Thyroid gland (tissue), 4 donors: ENCODE results near the gene ASCC1. TPM values are rescaled to one million over a fixed set of nuclear protein-coding genes. Genes with fewer than 3 reads are reported as not detected.

Experiments
- DNase-seq, 2 donors: peaks; one replicate each; pipeline ENCODE4 v3.0.0-alpha.2; 2019
- H3K27ac ChIP-seq, 3 donors: fragments of 200-600 bp; sonication (generic); 1 replicate in 2 of 3; 2 replicates in 1 of 3; pipeline ENCODE4 v1.5.1; 2016 to 2019; ENCODE audit warnings: mild to moderate bottlenecking in 1 of 3, moderate library complexity in 1 of 3
- H3K27me3 ChIP-seq: fragments of 200-600 bp; sonication (generic); one replicate; pipeline ENCODE4 v1.5.1; 2019
- H3K36me3 ChIP-seq, 2 donors: fragments of 200-600 bp; sonication (generic); one replicate each; pipeline ENCODE4 v1.5.1; 2016 to 2019
- H3K4me1 ChIP-seq, 2 donors: fragments of 200-600 bp; sonication (generic); one replicate each; pipeline ENCODE4 v1.5.1; 2017 to 2019
- H3K4me3 ChIP-seq, 3 donors: fragments of 200-600 bp; sonication (generic); replicated peaks in 1 of 3; 1 replicate in 2 of 3; 2 replicates in 1 of 3; pipeline ENCODE4 v1.5.1; 2016; ENCODE audit warnings: mild to moderate bottlenecking in 1 of 3
- H3K9me3 ChIP-seq: fragments of 200-600 bp; sonication (generic); one replicate; pipeline ENCODE4 v1.5.1; 2017
- POLR2A ChIP-seq, 2 donors: fragments of 450-650 bp; IDR thresholded peaks; one replicate each; pipeline ENCODE4 v1.6.1; 2017; ENCODE audit warnings: antibody characterized with exemption in 2 of 2, mild to moderate bottlenecking in 2 of 2, moderate library complexity in 1 of 2
- WGBS, 2 donors: methylation state at CpG; one replicate each; pipeline ENCODE4 v1.1.5; 2017; 5-methylcytosine and 5-hydroxymethylcytosine counted together
- intact Hi-C: fragments of 100-400 bp; cut with DNase I; formaldehyde crosslinking; loops from one replicate; pipeline ENCODE4 v1.15.1; 2023
- total RNA-seq, 4 donors: library from RNA; depleted of rRNA; stranded (reverse); fragments of >200 nt; gene quantifications; one replicate each; pipeline ENCODE4 v1.2.3, GENCODE V29; 2016
- TF ChIP-seq, protein P1 (sequence below), 6 experiments: fragments of 200-600 bp in 3 of 6; fragments of 450-650 bp in 3 of 6; sonication (generic) in 3 of 6; IDR thresholded peaks; one replicate each; pipeline ENCODE4 v1.5.1; 2016 to 2019; ENCODE audit warnings: antibody characterized with exemption in 6 of 6, mild to moderate bottlenecking in 2 of 6, inconsistent platforms in 1 of 6, moderate library complexity in 1 of 6

ASCC1 gene
- total RNA-seq, 4 donors from 2014 or later, result 26.7 to 30.3 (median 28.1) TPM

DNA sequence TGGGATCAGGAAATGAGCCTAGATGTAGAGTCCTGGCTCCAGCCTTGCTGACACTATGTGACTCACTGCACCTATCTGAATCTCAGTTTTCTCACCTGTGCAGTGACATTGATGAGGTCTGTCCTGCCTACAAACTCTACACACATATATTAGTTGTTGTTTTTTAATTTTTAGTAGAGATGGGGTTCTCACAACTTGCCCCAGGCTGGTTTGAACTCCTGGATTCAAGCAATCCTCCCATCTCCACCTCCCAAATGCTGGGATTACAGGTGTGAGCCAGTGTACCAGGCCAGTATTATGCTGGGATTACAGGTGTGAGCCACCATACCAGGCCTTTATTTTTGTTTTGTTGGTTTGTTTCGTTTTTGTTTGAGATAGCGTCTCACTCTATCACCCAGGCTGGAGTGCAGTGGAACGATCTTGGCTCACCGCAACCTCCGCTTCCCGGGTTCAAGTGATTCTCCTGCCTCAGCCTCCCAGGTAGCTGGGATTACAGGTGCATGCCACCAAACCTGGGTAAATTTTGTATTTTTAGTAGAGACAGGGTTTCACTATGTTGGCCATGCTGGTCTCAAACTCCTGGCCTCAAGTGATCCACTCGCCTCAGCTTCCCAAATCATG lies 45.8 kb upstream of the ASCC1 start:
- Histone ChIP-seq H3K4me3 (no peak overlapping the region), H3K27me3 (no peaks in the 10 kb centered on the region), H3K4me1 (peaks cover 43 to 64% of the 10 kb centered on the region in 2 donors), H3K36me3 (no peaks in the 10 kb centered on the region), H3K27ac (peak overlapping the region; percentile 78 to 95 (median 85)), H3K9me3 (no peaks in the 10 kb centered on the region)
- intact Hi-C loops, result loop anchor here (5.0 kb wide), 1 partner anchor 65 kb away; no protein-coding TSS in a partner anchor
- DNase-seq, result no peak
- WGBS, 2 donors, result 92 to 93% methylated on average over 7 of the region's 7 CpGs
- TF ChIP-seq, protein P1, sequence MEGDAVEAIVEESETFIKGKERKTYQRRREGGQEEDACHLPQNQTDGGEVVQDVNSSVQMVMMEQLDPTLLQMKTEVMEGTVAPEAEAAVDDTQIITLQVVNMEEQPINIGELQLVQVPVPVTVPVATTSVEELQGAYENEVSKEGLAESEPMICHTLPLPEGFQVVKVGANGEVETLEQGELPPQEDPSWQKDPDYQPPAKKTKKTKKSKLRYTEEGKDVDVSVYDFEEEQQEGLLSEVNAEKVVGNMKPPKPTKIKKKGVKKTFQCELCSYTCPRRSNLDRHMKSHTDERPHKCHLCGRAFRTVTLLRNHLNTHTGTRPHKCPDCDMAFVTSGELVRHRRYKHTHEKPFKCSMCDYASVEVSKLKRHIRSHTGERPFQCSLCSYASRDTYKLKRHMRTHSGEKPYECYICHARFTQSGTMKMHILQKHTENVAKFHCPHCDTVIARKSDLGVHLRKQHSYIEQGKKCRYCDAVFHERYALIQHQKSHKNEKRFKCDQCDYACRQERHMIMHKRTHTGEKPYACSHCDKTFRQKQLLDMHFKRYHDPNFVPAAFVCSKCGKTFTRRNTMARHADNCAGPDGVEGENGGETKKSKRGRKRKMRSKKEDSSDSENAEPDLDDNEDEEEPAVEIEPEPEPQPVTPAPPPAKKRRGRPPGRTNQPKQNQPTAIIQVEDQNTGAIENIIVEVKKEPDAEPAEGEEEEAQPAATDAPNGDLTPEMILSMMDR (IDR thresholded peaks at IDR 0.05), result no peak
- no peak for TF ChIP-seq POLR2A (IDR thresholded peaks at IDR 0.05)

DNA sequence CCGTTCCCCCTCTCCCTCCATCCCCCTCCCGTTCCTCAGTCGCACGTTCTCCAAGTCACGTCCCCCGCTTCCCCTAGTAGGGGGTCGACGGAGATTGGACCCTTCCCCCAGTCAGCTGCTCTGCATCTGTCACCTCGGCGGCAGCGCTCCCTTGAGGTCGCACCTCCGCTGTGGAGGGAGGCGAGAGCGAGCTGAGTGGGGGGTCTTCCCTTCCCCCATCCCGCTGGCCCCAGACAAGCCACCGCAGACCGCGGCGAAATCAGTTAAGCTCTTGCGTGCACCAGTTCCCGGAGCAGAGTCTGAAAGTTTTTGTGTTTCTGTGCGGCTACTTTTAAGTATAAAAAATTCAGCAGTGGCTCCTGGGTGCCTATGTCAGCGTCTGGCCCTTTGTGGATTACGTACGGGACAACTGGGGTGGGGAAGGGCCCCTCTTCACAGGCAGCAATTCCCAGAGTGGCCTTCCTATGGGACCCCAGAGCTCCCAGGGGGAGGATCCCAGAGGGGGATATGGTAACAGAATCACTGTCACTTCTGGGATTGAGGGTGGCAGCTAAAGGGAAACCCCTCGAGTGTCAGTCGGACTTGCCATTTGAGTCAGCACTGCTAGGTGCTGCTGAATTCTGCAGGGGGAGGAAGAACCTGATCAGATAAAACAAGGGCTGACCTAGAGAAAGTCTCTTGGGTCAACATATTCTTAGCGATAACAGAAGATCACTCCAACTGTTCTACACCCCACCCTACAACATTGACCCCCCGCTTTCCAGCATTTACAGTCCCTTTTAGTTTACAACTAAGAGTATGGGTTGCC lies 45.1 kb upstream of the ASCC1 start:
- WGBS, 2 donors, result 13 to 44% methylated on average over 8 to 26 of the region's 30 CpGs
- H3K9me3 ChIP-seq, result no peaks in the 10 kb centered on the region
- H3K4me1 ChIP-seq, result peaks cover 47 to 71% of the 10 kb centered on the region in 2 donors
- TF ChIP-seq, protein P1 (IDR thresholded peaks at IDR 0.05), result no peak
- TF ChIP-seq POLR2A (IDR thresholded peaks at IDR 0.05), result peak in 1 of 2 donors; percentile 49
- H3K4me3 ChIP-seq, result peak overlapping the region; percentile 19 to 34 (median 22)
- H3K27me3 ChIP-seq, result no peaks in the 10 kb centered on the region
- peak overlapping the region; percentile 78 to 95 (median 85) for H3K27ac ChIP-seq
- DNase-seq, result no peak
- no peaks in the 10 kb centered on the region for H3K36me3 ChIP-seq
- intact Hi-C loops, result loop anchor here (5.0 kb wide), 1 partner anchor 66 kb away; no protein-coding TSS in a partner anchor

DNA sequence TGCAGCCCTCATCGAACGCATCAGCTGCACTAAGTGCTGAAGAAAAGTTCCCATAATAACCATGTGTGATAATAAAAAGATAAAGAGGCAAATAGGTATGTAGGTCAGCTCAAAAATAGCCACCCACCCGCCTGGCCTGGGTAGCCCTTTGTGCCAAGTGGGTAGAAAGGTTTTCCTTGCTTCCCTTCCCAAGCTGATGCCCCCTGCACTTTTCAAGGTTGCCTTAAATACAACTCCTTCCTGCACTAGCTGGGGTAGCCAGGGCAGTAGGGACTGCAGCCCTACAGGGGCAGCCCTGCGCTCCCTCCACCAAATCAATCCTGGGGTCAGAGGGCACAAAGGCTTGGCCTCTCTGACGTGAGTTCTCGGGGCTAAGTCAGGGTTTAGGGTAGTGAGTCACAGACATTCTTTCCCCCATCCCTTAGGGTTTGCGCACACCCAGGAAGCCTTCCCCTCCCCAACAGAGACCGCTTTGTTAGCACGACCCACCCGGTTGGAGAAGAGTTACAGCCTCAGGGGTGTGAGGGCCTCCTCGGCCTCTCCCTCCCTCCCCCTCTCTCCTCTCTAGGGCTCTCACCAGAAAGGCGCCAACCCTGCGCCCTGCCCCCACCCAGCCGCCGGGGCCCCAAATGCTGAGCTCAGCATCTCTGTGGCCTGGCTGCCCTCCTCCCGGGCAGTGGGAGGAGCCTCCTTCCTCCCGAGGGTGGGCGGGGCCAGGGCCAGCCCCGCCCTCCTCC lies 44.3 kb upstream of the ASCC1 start:
- peak overlapping the region; percentile 78 to 95 (median 85) for H3K27ac ChIP-seq
- intact Hi-C loops, result loop anchor here (5.0 kb wide), 1 partner anchor 67 kb away; no protein-coding TSS in a partner anchor
- no peaks in the 10 kb centered on the region for H3K9me3 ChIP-seq
- peaks cover 55 to 79% of the 10 kb centered on the region in 2 donors for H3K4me1 ChIP-seq
- H3K36me3 ChIP-seq, result no peaks in the 10 kb centered on the region
- peak overlapping the region in 1 of 3 donors; percentile 34 for H3K4me3 ChIP-seq
- no peak for TF ChIP-seq POLR2A (IDR thresholded peaks at IDR 0.05)
- TF ChIP-seq, protein P1 (IDR thresholded peaks at IDR 0.05), result no peak
- 28 to 30% methylated on average over 15 to 16 of the region's 19 CpGs for WGBS, 2 donors
- DNase-seq, result peak; percentile 85
- no peaks in the 10 kb centered on the region for H3K27me3 ChIP-seq

DNA sequence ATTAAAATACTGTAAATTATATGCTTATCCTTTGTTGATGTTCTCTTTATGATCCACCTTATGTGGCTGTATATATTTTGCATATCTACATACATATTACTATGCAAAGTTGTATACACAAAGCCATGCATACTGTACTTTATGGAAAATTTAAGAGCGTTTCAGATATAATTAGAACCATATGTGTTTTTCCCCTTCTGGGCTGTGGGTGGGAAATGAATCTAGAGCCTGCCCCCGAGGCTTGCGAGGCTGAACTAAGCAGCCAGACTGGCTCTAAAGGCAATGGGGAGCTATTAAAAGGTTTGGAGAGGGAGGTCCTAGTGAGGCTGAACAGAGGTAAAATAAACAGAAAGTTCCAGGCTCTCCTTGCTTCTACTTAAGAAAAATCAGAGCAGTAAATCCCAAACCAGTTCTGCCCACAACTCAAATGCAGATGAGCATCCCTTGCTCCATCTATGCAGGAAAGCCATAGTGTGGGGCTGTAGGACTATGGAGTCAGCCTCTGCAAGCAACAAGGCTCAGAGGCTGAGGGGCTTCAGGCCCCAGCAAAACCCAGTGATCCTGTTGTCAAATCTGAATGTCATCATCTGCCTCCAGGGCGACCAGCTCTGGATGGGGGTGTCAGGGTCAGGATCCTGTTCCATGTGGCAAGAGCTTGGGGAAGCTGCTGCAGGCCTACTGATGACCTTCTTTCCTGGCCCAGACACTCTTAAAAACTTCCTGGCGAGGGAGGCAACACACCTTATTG lies 43.6 kb upstream of the ASCC1 start:
- Histone ChIP-seq H3K4me1 (peaks cover 62 to 82% of the 10 kb centered on the region in 2 donors), H3K27ac (peak overlapping the region; percentile 66 to 95 (median 85)), H3K27me3 (no peaks in the 10 kb centered on the region), H3K4me3 (no peak overlapping the region), H3K9me3 (no peaks in the 10 kb centered on the region), H3K36me3 (no peaks in the 10 kb centered on the region)
- intact Hi-C loops, result loop anchor here (5.0 kb wide), 1 partner anchor 68 kb away; no protein-coding TSS in a partner anchor
- peak in 1 of 2 donors; percentile 79 for TF ChIP-seq POLR2A (IDR thresholded peaks at IDR 0.05)
- TF ChIP-seq, protein P1 (IDR thresholded peaks at IDR 0.05), result no peak
- DNase-seq, result peak in 1 of 2 donors; percentile 28
- 42 to 46% methylated on average over 5 of the region's 5 CpGs for WGBS, 2 donors
